H9 (cell line): ENCODE results near the gene NDUFC2. TPM values are rescaled to one million over a fixed set of nuclear protein-coding genes. Genes with fewer than 3 reads are reported as not detected.

Experiments
- DNase-seq: peaks from one replicate; pipeline ENCODE4 v3.0.0-alpha.2; 2017
- H2AFZ ChIP-seq: one replicate; pipeline ENCODE4 v1.6.1; 2013; ENCODE audit warnings: mild to moderate bottlenecking, low read length, control low read depth, moderate library complexity
- H2AK5ac ChIP-seq: 2 replicates; pipeline ENCODE4 v1.6.1; 2013; ENCODE audit warnings: low read length, control low read depth, mixed read lengths; ENCODE audit not compliant: insufficient read length
- H2BK120ac ChIP-seq: one replicate; pipeline ENCODE4 v1.6.1; 2013; ENCODE audit warnings: low read depth, mild to moderate bottlenecking, low read length, control low read depth, inconsistent platforms; ENCODE audit not compliant: poor library complexity, severe bottlenecking
- H2BK12ac ChIP-seq: 2 replicates; pipeline ENCODE4 v1.6.1; 2013; ENCODE audit warnings: low read length, control low read depth, mixed read lengths, low read depth; ENCODE audit not compliant: insufficient read length
- H2BK15ac ChIP-seq: 2 replicates; pipeline ENCODE4 v1.6.1; 2013; ENCODE audit warnings: low read depth, low read length, control low read depth
- H2BK20ac ChIP-seq: one replicate; pipeline ENCODE4 v1.6.1; 2013; ENCODE audit warnings: low read depth, mild to moderate bottlenecking, low read length, control low read depth, inconsistent platforms; ENCODE audit not compliant: poor library complexity, severe bottlenecking
- H2BK5ac ChIP-seq: 2 replicates; pipeline ENCODE4 v1.6.1; 2013; ENCODE audit warnings: low read length, control low read depth, mixed read lengths; ENCODE audit not compliant: insufficient read length
- H3K14ac ChIP-seq: 2 replicates; pipeline ENCODE4 v1.6.1; 2013; ENCODE audit warnings: low read length, control low read depth; ENCODE audit not compliant: insufficient read depth
- H3K18ac ChIP-seq: 2 replicates; pipeline ENCODE4 v1.6.1; 2013; ENCODE audit warnings: low read depth, mild to moderate bottlenecking, mixed read lengths, low read length, control low read depth; ENCODE audit not compliant: insufficient read length
- H3K23ac ChIP-seq: 2 replicates; pipeline ENCODE4 v1.6.1; 2013; ENCODE audit warnings: low read length, control low read depth, mixed read lengths, low read depth; ENCODE audit not compliant: insufficient read length
- H3K23me2 ChIP-seq: 2 replicates; pipeline ENCODE4 v1.6.1; 2013; ENCODE audit warnings: low read depth, mild to moderate bottlenecking, mixed read lengths, low read length, control low read depth; ENCODE audit not compliant: insufficient read length, poor library complexity, severe bottlenecking
- H3K27ac ChIP-seq: 2 replicates; pipeline ENCODE4 v1.5.1; 2013; ENCODE audit warnings: low read length, control low read depth, mixed read lengths, low read depth; ENCODE audit not compliant: insufficient read length
- H3K27me3 ChIP-seq: 2 replicates; pipeline ENCODE4 v1.6.1; 2013; ENCODE audit warnings: low read length, control low read depth, inconsistent platforms; ENCODE audit not compliant: insufficient read depth
- H3K4ac ChIP-seq: 2 replicates; pipeline ENCODE4 v1.6.1; 2013; ENCODE audit warnings: low read depth, mild to moderate bottlenecking, control low read depth, inconsistent platforms, low read length, moderate library complexity
- H3K4me1 ChIP-seq: 2 replicates; pipeline ENCODE4 v1.6.1; 2013; ENCODE audit warnings: low read length, control low read depth, inconsistent platforms; ENCODE audit not compliant: insufficient read depth
- H3K4me2 ChIP-seq: 2 replicates; pipeline ENCODE4 v1.6.1; 2013; ENCODE audit warnings: low read length, control low read depth, mixed read lengths; ENCODE audit not compliant: insufficient read length, insufficient read depth
- H3K56ac ChIP-seq: 2 replicates; pipeline ENCODE4 v1.6.1; 2013; ENCODE audit warnings: low read depth, mild to moderate bottlenecking, mixed read lengths, low read length, control low read depth; ENCODE audit not compliant: insufficient read length
- H3K79me1 ChIP-seq: 2 replicates; pipeline ENCODE4 v1.6.1; 2013; ENCODE audit warnings: low read depth, mild to moderate bottlenecking, moderate library complexity, low read length, control low read depth, inconsistent platforms; ENCODE audit not compliant: insufficient read depth, poor library complexity, severe bottlenecking
- H3K79me2 ChIP-seq: 2 replicates; pipeline ENCODE4 v1.6.1; 2013; ENCODE audit warnings: low read length, control low read depth, inconsistent platforms; ENCODE audit not compliant: insufficient read depth
- H3K9ac ChIP-seq: 2 replicates; pipeline ENCODE4 v1.6.1; 2013; ENCODE audit warnings: low read length, control low read depth, mixed read lengths; ENCODE audit not compliant: insufficient read length; ENCODE audit errors: extremely low read depth
- H3K9me3 ChIP-seq: one replicate; pipeline ENCODE4 v1.6.1; 2013; ENCODE audit warnings: low read depth, low read length, inconsistent platforms; ENCODE audit not compliant: control insufficient read depth
- H3T11ph ChIP-seq: one replicate; pipeline ENCODE4 v1.6.1; 2013; ENCODE audit warnings: mild to moderate bottlenecking, low read length, control low read depth, inconsistent platforms
- H4K20me1 ChIP-seq: one replicate; pipeline ENCODE4 v1.6.1; 2013; ENCODE audit not compliant: control insufficient read depth, insufficient read length, insufficient read depth
- H4K5ac ChIP-seq: 2 replicates; pipeline ENCODE4 v1.6.1; 2013; ENCODE audit warnings: low read depth, mild to moderate bottlenecking, mixed read lengths, low read length, control low read depth; ENCODE audit not compliant: insufficient read length
- H4K8ac ChIP-seq: replicated peaks from 2 replicates; pipeline ENCODE4 v1.6.1; 2013; ENCODE audit warnings: low read length, control low read depth, mixed read lengths, low read depth; ENCODE audit not compliant: insufficient read length
- H4K91ac ChIP-seq: 2 replicates; pipeline ENCODE4 v1.6.1; 2013; ENCODE audit warnings: low read depth, mild to moderate bottlenecking, moderate library complexity, mixed read lengths, low read length, control low read depth; ENCODE audit not compliant: insufficient read length
- H3K27ac Mint-ChIP-seq, 3 experiments: 2 replicates in 2 of 3; 3 replicates in 1 of 3; pipeline ENCODE4 v1.8.0; 2020 to 2021; ENCODE audit warnings: mixed read lengths in 3 of 3, mild to moderate bottlenecking in 1 of 3, moderate library complexity in 1 of 3
- H3K27me3 Mint-ChIP-seq: 2 replicates; pipeline ENCODE4 v1.8.0; 2021; ENCODE audit warnings: low read depth, mild to moderate bottlenecking, moderate library complexity, mixed read lengths
- H3K36me3 Mint-ChIP-seq, 3 experiments: 2 replicates in 2 of 3; 3 replicates in 1 of 3; pipeline ENCODE4 v1.8.0; 2020 to 2021; ENCODE audit warnings: low read depth in 3 of 3, mixed read lengths in 3 of 3; ENCODE audit not compliant: insufficient read depth in 1 of 3
- H3K4me1 Mint-ChIP-seq, 2 experiments: 2 replicates each; pipeline ENCODE4 v1.8.0; 2020; ENCODE audit warnings: mixed read lengths in 2 of 2
- H3K4me3 Mint-ChIP-seq, 2 experiments: 2 replicates in 1 of 2; 3 replicates in 1 of 2; pipeline ENCODE4 v1.8.0; 2020 to 2021; ENCODE audit warnings: mild to moderate bottlenecking in 2 of 2, mixed read lengths in 2 of 2, moderate library complexity in 1 of 2
- H3K9me3 Mint-ChIP-seq, 2 experiments: 2 replicates in 1 of 2; 3 replicates in 1 of 2; pipeline ENCODE4 v1.8.0; 2020; ENCODE audit warnings: mild to moderate bottlenecking in 2 of 2, mixed read lengths in 2 of 2, moderate library complexity in 1 of 2
- WGBS: extraction: QIAGEN DNeasy Blood & Tissue Kit; methylation state at CpG from one replicate; pipeline ENCODE4 v1.1.7; 2013; ENCODE audit warnings: missing lambda C conversion rate, low lambda C conversion rate, mixed read lengths; ENCODE audit not compliant: insufficient read length; ENCODE audit errors: extremely low coverage; 5-methylcytosine and 5-hydroxymethylcytosine counted together
- total RNA-seq: library from RNA; stranded (reverse); gene quantifications from 2 replicates; pipeline ENCODE4 v1.2.1, GENCODE V29; 2021
- TF ChIP-seq, protein P1 (sequence below): fragments of 200-600 bp; sonication (generic); conservative IDR thresholded peaks from 3 replicates; pipeline ENCODE4 v1.8.0; 2021; ENCODE audit warnings: antibody characterized with exemption, mild to moderate bottlenecking

The NDUFC2 gene
- total RNA-seq, 1 experiment from 2014 or later: 247 TPM

DNA sequence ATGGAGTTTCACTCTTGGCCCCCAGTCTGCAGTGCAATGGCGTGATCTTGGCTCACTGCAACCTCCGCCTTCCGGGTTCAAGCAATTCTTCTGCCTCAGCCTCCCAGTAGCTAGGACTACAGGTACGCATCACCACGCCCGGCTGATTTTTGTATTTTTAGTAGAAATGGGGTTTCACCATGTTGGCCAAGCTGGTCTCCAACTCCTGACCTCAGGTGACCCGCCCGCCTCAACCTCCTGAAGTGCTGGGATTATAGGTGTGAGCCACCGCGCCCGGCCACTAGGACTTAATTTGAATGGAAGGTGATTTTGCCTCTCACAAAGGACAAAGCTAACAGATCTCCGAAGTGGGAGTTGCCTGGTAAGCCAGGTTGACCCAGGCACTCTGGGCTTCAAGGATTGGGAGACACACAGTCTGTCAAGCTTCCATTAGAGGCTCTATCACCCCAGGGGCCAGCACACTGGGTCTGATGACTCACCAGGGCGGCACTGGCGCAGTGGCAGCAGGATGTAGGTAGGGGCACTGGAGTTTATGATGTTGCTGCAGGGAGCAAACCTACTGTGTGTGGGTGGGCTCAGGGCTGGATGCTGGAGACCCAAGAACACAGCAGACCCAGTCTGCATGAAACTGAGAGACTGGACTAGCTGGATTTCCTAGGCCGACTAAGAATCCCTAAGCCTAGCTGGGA, 38.8 kb downstream of the NDUFC2 start:
- H3T11ph ChIP-seq: no peak overlapping the region
- H3K4me1 ChIP-seq: no peaks in the 10 kb centered on the region
- no peak overlapping the region for H4K5ac ChIP-seq
- peaks cover 2% of the 10 kb centered on the region for H3K23me2 ChIP-seq
- H3K56ac ChIP-seq: no peak overlapping the region
- H2BK20ac ChIP-seq: no peak overlapping the region
- 0 out of 7 replicates have a peak overlapping the region, but pooled peaks of 1 of the 3 experiments have one; percentile 20 for H3K27ac Mint-ChIP-seq
- no peaks in the 10 kb centered on the region for H3K27me3 ChIP-seq
- H2BK15ac ChIP-seq: no peak overlapping the region
- no peak overlapping the region for H3K14ac ChIP-seq
- H3K18ac ChIP-seq: no peak overlapping the region
- peaks cover 19 to 23% of the 10 kb centered on the region in 2 experiments for H3K4me1 Mint-ChIP-seq
- no peak overlapping the region for H4K91ac ChIP-seq
- no peaks in the 10 kb centered on the region for H3K79me2 ChIP-seq
- H3K9ac ChIP-seq: no peak overlapping the region
- no CpG with 5 or more reads among the region's 15 CpGs for WGBS
- no peak overlapping the region for H3K4me3 Mint-ChIP-seq
- peak; percentile 53 for DNase-seq
- peaks cover 5% of the 10 kb centered on the region for H3K27me3 Mint-ChIP-seq
- H2BK120ac ChIP-seq: no peak overlapping the region
- no peaks in the 10 kb centered on the region for H3K9me3 ChIP-seq
- H2AK5ac ChIP-seq: no peak overlapping the region
- no peaks in the 10 kb centered on the region; a peak in 1 of 7 replicates for H3K36me3 Mint-ChIP-seq
- no peak overlapping the region for H3K23ac ChIP-seq
- no peaks in the 10 kb centered on the region for H4K20me1 ChIP-seq
- TF ChIP-seq, protein P1, sequence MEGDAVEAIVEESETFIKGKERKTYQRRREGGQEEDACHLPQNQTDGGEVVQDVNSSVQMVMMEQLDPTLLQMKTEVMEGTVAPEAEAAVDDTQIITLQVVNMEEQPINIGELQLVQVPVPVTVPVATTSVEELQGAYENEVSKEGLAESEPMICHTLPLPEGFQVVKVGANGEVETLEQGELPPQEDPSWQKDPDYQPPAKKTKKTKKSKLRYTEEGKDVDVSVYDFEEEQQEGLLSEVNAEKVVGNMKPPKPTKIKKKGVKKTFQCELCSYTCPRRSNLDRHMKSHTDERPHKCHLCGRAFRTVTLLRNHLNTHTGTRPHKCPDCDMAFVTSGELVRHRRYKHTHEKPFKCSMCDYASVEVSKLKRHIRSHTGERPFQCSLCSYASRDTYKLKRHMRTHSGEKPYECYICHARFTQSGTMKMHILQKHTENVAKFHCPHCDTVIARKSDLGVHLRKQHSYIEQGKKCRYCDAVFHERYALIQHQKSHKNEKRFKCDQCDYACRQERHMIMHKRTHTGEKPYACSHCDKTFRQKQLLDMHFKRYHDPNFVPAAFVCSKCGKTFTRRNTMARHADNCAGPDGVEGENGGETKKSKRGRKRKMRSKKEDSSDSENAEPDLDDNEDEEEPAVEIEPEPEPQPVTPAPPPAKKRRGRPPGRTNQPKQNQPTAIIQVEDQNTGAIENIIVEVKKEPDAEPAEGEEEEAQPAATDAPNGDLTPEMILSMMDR: peak; percentile 29; the same call in 2 of the 3 replicates
- H3K27ac ChIP-seq: no peak overlapping the region
- H2BK5ac ChIP-seq: no peak overlapping the region
- no peaks in the 10 kb centered on the region for H3K79me1 ChIP-seq
- H3K4me2 ChIP-seq: no peak overlapping the region
- H2AFZ ChIP-seq: no peak overlapping the region
- no peaks in the 10 kb centered on the region; a peak in 1 of 5 replicates for H3K9me3 Mint-ChIP-seq
- no peak overlapping the region for H4K8ac ChIP-seq
- no peak overlapping the region for H3K4ac ChIP-seq
- no peak overlapping the region for H2BK12ac ChIP-seq
